NCI-H748 (cell line): ENCODE data around the gene CDH22.

Experiments
- DNase-seq: peaks from one replicate; lab custom pipeline; 2025; ENCODE audit not compliant: unreplicated experiment; lab: John Stamatoyannopoulos, UW

Gene CDH22

GRCh38 chr20:46217583-46217982 lies 90.7 kb downstream of the CDH22 start:
- DNase-seq = no peak

- DNase-seq = no peak
These were observed 91.4 kb downstream of the CDH22 start for GRCh38 chr20:46216770-46217464.

GRCh38 chr20:46215913-46216707 lies 92.2 kb downstream of the CDH22 start:
- DNase-seq = no peak

- peak; percentile 52 for DNase-seq
These were observed 93.3 kb downstream of the CDH22 start for GRCh38 chr20:46214824-46215488.

GRCh38 chr20:46213946-46214823 lies 94.1 kb downstream of the CDH22 start:
- no peak for DNase-seq

- DNase-seq = no peak
These were observed 95.4 kb downstream of the CDH22 start for GRCh38 chr20:46212876-46213275.

GRCh38 chr20:46212252-46212651 lies 96.0 kb downstream of the CDH22 start:
- no peak for DNase-seq

GRCh38 chr20:46211331-46211722 lies 97.0 kb downstream of the CDH22 start:
- DNase-seq = no peak

GRCh38 chr20:46210672-46211330 lies 97.5 kb downstream of the CDH22 start:
- DNase-seq = no peak

GRCh38 chr20:46209930-46210671 lies 98.2 kb downstream of the CDH22 start:
- no peak for DNase-seq

GRCh38 chr20:46207793-46208192 lies 100.5 kb downstream of the CDH22 start:
- DNase-seq = no peak

GRCh38 chr20:46206992-46207549 lies 101.2 kb downstream of the CDH22 start:
- DNase-seq = no peak

GRCh38 chr20:46206025-46206424 lies 102.3 kb downstream of the CDH22 start:
- DNase-seq = no peak

GRCh38 chr20:46205349-46205748 lies 102.9 kb downstream of the CDH22 start:
- no peak for DNase-seq

- no peak for DNase-seq
These were observed 103.6 kb downstream of the CDH22 start for GRCh38 chr20:46204594-46205186.

GRCh38 chr20:46203510-46203837 lies 104.8 kb downstream of the CDH22 start:
- DNase-seq = no peak

GRCh38 chr20:46202766-46203509 lies 105.4 kb downstream of the CDH22 start:
- peak; percentile 5 for DNase-seq
